Endometrium (tissue), 2 donors: ENCODE results near the gene WDR37.

Experiments used
- FAIRE-seq: peaks from 2 replicates; lab custom pipeline; 2012; peaks lifted over from hg19 to GRCh38; lab: Jason Lieb, UNC
- donor health status: control.
- donor health status: control.

WDR37 gene

GRCh38 chr10:1074748-1075308, 18.6 kb downstream of the WDR37 start:
- FAIRE-seq: no peak

GRCh38 chr10:1078668-1079067, 22.5 kb downstream of the WDR37 start:
- no peak for FAIRE-seq

GRCh38 chr10:1083581-1083980, 27.4 kb downstream of the WDR37 start:
- no peak for FAIRE-seq

GRCh38 chr10:1084011-1084950, 28.1 kb downstream of the WDR37 start:
- no peak for FAIRE-seq

- FAIRE-seq: no peak
These were observed 29.1 kb downstream of the WDR37 start for GRCh38 chr10:1085258-1085657.

GRCh38 chr10:1086787-1087186, 30.6 kb downstream of the WDR37 start:
- FAIRE-seq: no peak

- FAIRE-seq: no peak
These were observed 33.0 kb downstream of the WDR37 start for GRCh38 chr10:1089017-1089689.

DNA sequence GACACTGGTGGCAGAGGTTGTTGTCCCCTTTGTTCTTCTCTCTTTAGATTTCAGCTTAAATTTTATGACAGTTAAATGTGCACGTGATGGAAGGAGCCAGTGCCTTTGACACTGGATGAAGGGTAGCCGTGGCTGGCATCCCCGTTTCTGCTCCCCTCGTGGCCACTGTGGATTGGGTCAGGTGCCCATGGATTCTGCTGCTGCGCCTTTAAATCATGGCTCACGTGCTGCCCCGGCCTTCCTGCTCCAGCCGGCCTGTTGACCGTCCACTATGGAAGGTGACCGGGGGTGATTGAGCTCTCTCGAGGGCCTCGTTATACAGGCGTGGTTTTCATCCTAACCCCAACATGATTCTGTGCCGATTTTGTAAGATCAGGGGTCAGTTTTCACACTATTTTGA, 34.5 kb downstream of the WDR37 start:
- FAIRE-seq: no peak

- FAIRE-seq: no peak
These were observed 37.5 kb downstream of the WDR37 start for GRCh38 chr10:1093696-1094095.

DNA sequence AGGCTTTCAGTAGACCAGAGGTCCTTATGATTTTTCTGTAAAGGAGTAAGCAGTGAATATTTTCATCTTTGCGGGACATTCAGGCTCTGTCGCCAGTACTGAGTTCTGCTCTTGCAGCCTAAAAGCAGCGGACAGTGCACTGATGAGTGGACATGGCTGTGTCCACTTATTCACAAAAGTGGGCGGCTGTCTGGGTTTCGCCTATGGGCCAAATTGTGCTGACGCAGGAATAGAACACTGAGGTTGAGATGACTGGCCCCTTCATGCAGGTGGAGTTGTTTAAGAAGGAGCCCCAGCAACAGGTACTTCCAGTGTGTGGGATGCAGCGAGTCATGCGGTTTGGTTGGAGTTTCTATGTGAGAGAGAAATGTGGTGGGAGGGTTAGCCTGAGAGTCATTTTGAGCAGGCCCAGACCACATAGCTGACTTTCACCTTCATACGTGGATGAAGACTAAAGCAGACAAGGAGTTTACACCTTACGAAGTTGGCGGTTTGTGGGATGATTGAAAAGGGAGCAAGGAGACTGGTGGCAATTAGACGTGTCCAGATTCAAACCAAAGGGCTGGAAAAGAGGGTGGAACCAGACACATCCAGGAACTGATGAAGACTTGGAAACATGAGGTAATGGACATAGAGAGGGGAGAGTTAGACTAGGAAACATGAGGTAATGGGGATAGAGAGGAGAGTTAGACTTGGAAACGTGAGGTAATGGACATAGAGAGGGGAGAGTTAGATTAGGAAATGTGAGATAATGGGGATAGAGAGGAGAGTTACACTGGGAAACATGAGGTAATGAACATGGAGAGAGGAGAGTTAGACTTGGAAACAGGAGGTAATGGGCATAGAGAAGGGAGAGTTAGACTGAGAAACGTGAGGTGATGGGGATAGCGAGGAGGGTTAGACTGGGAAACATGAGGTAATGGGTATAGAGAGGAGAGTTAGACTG, 38.2 kb downstream of the WDR37 start:
- FAIRE-seq: no peak

- FAIRE-seq: no peak
These were observed 39.3 kb downstream of the WDR37 start for GRCh38 chr10:1095498-1095897.

GRCh38 chr10:1096287-1096889, 40.2 kb downstream of the WDR37 start:
- FAIRE-seq: no peak

DNA sequence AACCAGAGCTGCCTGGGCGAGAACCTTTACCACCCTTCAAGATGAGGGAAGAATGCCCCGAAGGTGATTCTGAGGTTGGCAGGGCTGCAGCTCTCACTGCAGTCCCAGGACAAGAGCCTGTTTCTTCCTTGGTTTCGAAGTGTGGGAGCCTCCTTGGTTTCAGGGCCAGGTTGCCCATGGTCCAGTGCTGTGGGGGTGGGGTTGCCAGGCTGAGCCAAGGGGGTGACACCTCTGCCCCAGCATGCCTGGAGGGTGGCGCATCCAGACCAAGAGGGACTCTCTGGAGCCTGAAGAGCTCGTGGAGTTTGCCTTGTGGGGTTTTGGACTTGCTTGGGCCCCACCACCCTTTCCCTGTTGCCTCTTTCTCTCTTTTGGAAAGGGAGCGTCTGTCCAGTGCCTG, 41.3 kb downstream of the WDR37 start:
- no peak for FAIRE-seq

GRCh38 chr10:1100143-1100542, 44.0 kb downstream of the WDR37 start:
- FAIRE-seq: no peak

GRCh38 chr10:1100691-1101368, 44.6 kb downstream of the WDR37 start:
- FAIRE-seq: no peak

GRCh38 chr10:1101946-1102345, 45.8 kb downstream of the WDR37 start:
- no peak for FAIRE-seq

DNA sequence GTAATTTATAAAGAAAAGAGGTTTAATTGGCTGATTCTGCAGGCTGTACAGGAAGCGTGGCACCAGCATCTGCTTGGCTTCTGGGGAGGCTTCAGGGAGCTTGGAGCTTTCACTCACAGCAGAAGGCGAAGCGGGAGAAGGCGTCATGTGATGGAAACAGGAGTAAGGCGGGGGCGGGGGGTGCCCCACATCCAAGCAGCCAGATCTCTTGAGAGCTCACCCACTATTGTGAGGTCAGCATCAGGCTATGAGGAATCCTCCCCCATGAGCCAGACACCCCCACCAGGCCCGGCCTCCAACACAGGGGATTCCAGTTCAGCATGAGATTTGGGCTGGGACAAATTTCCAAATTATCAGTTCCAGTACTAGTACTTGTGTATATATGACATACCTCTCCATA, 46.2 kb downstream of the WDR37 start:
- FAIRE-seq: no peak

GRCh38 chr10:1102831-1103230, 46.6 kb downstream of the WDR37 start:
- FAIRE-seq: no peak

DNA sequence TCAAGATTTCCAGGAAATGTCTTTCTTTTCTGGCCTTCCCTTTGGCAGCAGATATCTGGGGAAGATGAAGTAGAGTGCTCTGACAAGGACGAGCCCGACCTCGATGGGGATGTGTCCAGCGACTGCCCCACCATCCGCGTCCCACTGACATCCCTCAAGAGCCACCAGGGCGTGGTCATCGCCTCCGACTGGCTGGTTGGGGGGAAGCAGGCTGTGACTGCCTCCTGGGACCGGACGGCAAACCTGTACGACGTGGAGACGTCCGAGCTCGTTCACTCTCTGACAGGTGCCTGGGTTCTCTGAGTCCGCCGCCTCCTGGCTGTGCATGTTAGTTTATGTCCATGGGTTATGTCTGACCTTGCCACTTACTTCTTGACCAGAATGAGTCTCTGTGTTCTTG, 47.4 kb downstream of the WDR37 start:
- no peak for FAIRE-seq

DNA sequence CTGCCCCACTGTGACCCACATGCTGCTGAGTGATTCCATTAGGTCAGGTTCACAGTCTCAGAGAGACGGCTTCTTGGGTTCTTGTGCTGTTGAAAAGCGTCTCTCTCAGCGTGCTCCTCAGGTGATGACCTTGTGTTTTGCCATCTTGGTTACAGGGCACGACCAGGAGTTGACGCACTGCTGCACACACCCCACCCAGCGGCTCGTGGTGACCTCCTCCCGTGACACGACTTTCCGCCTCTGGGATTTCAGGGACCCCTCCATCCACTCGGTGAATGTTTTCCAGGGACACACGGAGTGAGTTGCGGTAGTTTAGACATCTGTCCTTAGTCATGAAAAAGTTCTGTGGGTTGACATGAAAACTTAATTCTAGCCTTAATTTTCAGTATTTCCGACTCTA, 48.8 kb downstream of the WDR37 start:
- no peak for FAIRE-seq

DNA sequence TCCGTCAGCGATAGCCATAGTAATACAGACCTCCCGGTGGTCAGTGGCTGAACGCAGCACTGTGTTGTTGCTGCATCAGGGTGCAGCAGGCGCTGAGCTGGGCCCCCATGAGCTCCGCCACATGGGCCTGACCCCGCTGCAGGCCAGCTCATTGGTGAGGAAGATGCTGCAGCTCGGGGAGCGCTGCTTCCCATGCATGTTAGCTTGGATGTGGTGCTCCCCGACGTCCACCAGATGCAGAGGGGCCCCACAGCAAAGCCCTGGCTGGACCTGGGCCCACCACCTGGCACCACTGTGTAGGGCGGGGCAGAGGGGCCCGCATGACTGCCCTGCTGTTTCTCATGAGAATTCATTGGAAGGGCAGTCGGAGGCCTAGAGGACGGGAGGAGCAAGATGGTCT, 50.8 kb downstream of the WDR37 start:
- FAIRE-seq: no peak
